HCT116 (cell line): ENCODE results near the gene ATF1. TPM values are rescaled to one million over a fixed set of nuclear protein-coding genes. Genes with fewer than 3 reads are reported as not detected.

ENCODE experiments used
- ATAC-seq: fragments of 200-7000 bp; cut with Tn5 transposase; 2 replicates; pipeline ENCODE4 v1.9.1; 2020; ENCODE audit warnings: mild to moderate bottlenecking, moderate library complexity
- BruUV-seq: library from RNA; stranded (reverse); fragments of 400-500 nt; replicated peaks from 2 replicates; lab custom pipeline; 2021; lab: Mats Ljungman, UMichigan
- CTCF ChIA-PET: fragments of 300-600 bp; sonication (Branson Sonifier 250); formaldehyde crosslinking; loops from one replicate; lab custom pipeline; 2021; ENCODE audit warnings: antibody characterized with exemption; lab: Charles Lee
- POLR2A ChIA-PET: fragments of 300-600, 350-600 bp; sonication (Branson Sonifier 250); formaldehyde crosslinking; loops from one replicate; lab custom pipeline; 2021; ENCODE audit warnings: antibody characterized with exemption; lab: Charles Lee
- RAD21 ChIA-PET, 2 experiments: fragments of 300-600 bp; sonication (Branson Sonifier 250); formaldehyde crosslinking; loops; one replicate each; lab custom pipeline; 2023; ENCODE audit warnings: low total read pairs in 2 of 2; ENCODE audit not compliant: uncharacterized antibody in 2 of 2, unreplicated experiment in 2 of 2, low non-redundant PET in 1 of 2; lab: Charles Lee
- DNase-seq: peaks from one replicate; pipeline ENCODE4 v3.0.0-alpha.2; 2010; ENCODE audit warnings: low read depth, low spot score
- H2AFZ ChIP-seq: fragments of 200-600 bp; shearing (Covaris generic), sonication (generic); 2 replicates; pipeline ENCODE4 v1.6.1; 2017; ENCODE audit warnings: low read depth, mixed run types, mixed read lengths, antibody characterized with exemption, low read length; ENCODE audit not compliant: poor library complexity, severe bottlenecking
- H3K27ac ChIP-seq: 2 replicates; pipeline ENCODE4 v1.5.1; 2012; ENCODE audit warnings: low read depth, low read length
- H3K27me3 ChIP-seq: fragments of 200-600 bp; sonication (generic); 2 replicates; pipeline ENCODE4 v1.6.1; 2016; ENCODE audit warnings: mixed run types, low read length, mixed read lengths; ENCODE audit not compliant: insufficient read depth
- H3K36me3 ChIP-seq, 2 experiments: fragments of 200-500 bp in 1 of 2; fragments of 200-600 bp in 1 of 2; sonication (Bioruptor generic) in 1 of 2; sonication (generic) in 1 of 2; 2 replicates each; pipeline versions ENCODE4 v1.5.1 to v1.6.1; 2014 to 2016; ENCODE audit warnings: low read length in 2 of 2, inconsistent platforms in 1 of 2, mixed read lengths in 1 of 2, mixed run types in 1 of 2; ENCODE audit not compliant: insufficient read depth in 2 of 2, control insufficient read depth in 1 of 2
- H3K4me1 ChIP-seq, 2 experiments: fragments of 200-600 bp in 1 of 2; sonication (generic) in 1 of 2; 2 replicates each; pipeline versions ENCODE4 v1.5.1 to v1.6.1; 2012 to 2017; ENCODE audit warnings: low read length in 2 of 2, inconsistent platforms in 1 of 2, mild to moderate bottlenecking in 1 of 2, mixed read lengths in 1 of 2, mixed run types in 1 of 2, moderate library complexity in 1 of 2; ENCODE audit not compliant: insufficient read depth in 2 of 2, control insufficient read depth in 1 of 2
- H3K4me2 ChIP-seq: fragments of 200-600 bp; sonication (generic); 2 replicates; pipeline ENCODE4 v1.6.1; 2017; ENCODE audit warnings: mixed run types, low read length, mixed read lengths
- H3K4me3 ChIP-seq, 2 experiments: fragments of 200-600 bp in 1 of 2; sonication (generic) in 1 of 2; replicated peaks in 1 of 2; 2 replicates each; pipeline ENCODE4 v1.5.1; 2011 to 2016; ENCODE audit warnings: low read length in 2 of 2, control low read depth in 1 of 2, low read depth in 1 of 2, mild to moderate bottlenecking in 1 of 2, mixed read lengths in 1 of 2, mixed run types in 1 of 2
- H3K79me2 ChIP-seq: fragments of 200-600 bp; sonication (generic); 2 replicates; pipeline ENCODE4 v1.6.1; 2017; ENCODE audit warnings: mild to moderate bottlenecking, mixed run types, low read length, moderate library complexity, mixed read lengths; ENCODE audit not compliant: insufficient read depth
- H3K9ac ChIP-seq: fragments of 200-600 bp; sonication (generic); 2 replicates; pipeline ENCODE4 v1.6.1; 2016; ENCODE audit warnings: low read length, mixed read lengths
- H3K9me2 ChIP-seq: fragments of 200-600 bp; sonication (generic), shearing (Covaris generic); 2 replicates; pipeline ENCODE4 v1.6.1; 2017; ENCODE audit warnings: mixed run types, mild to moderate bottlenecking, moderate library complexity; ENCODE audit not compliant: insufficient read depth
- H3K9me3 ChIP-seq, 2 experiments: fragments of 200-500 bp in 1 of 2; fragments of 200-600 bp in 1 of 2; sonication (Bioruptor generic) in 1 of 2; sonication (generic) in 1 of 2; 2 replicates each; pipeline ENCODE4 v1.6.1; 2014 to 2017; ENCODE audit warnings: low read length in 2 of 2, mixed read lengths in 2 of 2, inconsistent platforms in 1 of 2, low read depth in 1 of 2, mild to moderate bottlenecking in 1 of 2, mixed run types in 1 of 2, moderate library complexity in 1 of 2; ENCODE audit not compliant: control insufficient read depth in 1 of 2, insufficient read depth in 1 of 2
- H4K20me1 ChIP-seq: fragments of 200-600 bp; sonication (generic), shearing (Covaris generic); 2 replicates; pipeline ENCODE4 v1.6.1; 2017; ENCODE audit warnings: mixed run types, mild to moderate bottlenecking, moderate library complexity; ENCODE audit not compliant: insufficient read depth
- CEBPB ChIP-seq: IDR thresholded peaks from 2 replicates; pipeline ENCODE4 v1.6.1; 2012; ENCODE audit warnings: low read depth
- POLR2AphosphoS5 ChIP-seq: IDR thresholded peaks from 2 replicates; pipeline ENCODE4 v1.6.1; 2011; ENCODE audit warnings: mild to moderate bottlenecking, low read depth, low read length, moderate library complexity
- REST ChIP-seq: IDR thresholded peaks from 2 replicates; pipeline ENCODE4 v1.6.1; 2012; ENCODE audit warnings: low read depth
- SIN3A ChIP-seq: IDR thresholded peaks from 2 replicates; pipeline ENCODE4 v1.6.1; 2012; ENCODE audit warnings: low read depth
- SRF ChIP-seq: IDR thresholded peaks from 2 replicates; pipeline ENCODE4 v1.6.1; 2012; ENCODE audit warnings: low read depth
- ZFX ChIP-seq: fragments of 450-650 bp; IDR thresholded peaks from 2 replicates; pipeline ENCODE4 v1.6.1; 2017
- intact Hi-C: fragments of 100-400 bp; cut with micrococcal nuclease; formaldehyde crosslinking; loops from 2 replicates; pipeline ENCODE4 v1.10.0; 2022
- total RNA-seq: library from RNA; stranded (reverse); gene quantifications from one replicate; pipeline ENCODE4 v1.2.1, GENCODE V29; 2021; ENCODE audit not compliant: unreplicated experiment

Gene ATF1
- total RNA-seq, 1 experiment from 2014 or later, result 48.8 TPM

DNA sequence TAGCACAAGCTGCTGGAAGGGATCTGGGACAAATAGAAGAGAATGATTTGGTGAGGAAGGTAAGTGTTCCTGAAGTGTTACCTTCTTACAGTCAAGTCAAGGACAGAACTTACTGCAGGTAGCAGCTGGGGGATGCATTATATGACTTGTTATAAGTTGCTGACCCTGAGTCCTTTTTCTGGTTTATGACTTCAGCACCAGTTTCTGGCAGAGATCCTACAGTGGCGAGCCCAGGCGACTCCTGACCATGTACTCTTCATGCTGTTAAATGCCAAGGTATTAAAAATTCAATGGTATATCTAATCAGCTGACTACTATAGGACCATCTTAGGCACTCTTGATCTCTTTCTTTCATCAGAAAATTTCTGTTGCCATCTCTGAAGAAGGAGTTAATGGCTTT, 45.1 kb upstream of the ATF1 start:
- TF ChIP-seq REST, result no peak
- no peak for TF ChIP-seq ZFX
- no peak for TF ChIP-seq SIN3A
- no peak for TF ChIP-seq CEBPB
- Histone ChIP-seq H2AFZ (no peak overlapping the region), H3K9me2 (no peaks in the 10 kb centered on the region), H3K36me3 (peaks cover 12 to 37% of the 10 kb centered on the region in 2 experiments; a peak in 3 of 4 replicates), H3K79me2 (no peaks in the 10 kb centered on the region), H4K20me1 (no peaks in the 10 kb centered on the region), H3K9ac (no peak overlapping the region), H3K4me2 (no peak overlapping the region), H3K27ac (no peak overlapping the region), H3K4me3 (no peak overlapping the region), H3K27me3 (no peaks in the 10 kb centered on the region), H3K9me3 (no peaks in the 10 kb centered on the region), H3K4me1 (no peaks in the 10 kb centered on the region)
- ChIA-PET CTCF (no interaction called here), RAD21 (no interaction called here), POLR2A (no interaction called here)
- intact Hi-C loops, result no loop called here
- BruUV-seq, result no TSS peak
- no peak for DNase-seq
- no peak for ATAC-seq

DNA sequence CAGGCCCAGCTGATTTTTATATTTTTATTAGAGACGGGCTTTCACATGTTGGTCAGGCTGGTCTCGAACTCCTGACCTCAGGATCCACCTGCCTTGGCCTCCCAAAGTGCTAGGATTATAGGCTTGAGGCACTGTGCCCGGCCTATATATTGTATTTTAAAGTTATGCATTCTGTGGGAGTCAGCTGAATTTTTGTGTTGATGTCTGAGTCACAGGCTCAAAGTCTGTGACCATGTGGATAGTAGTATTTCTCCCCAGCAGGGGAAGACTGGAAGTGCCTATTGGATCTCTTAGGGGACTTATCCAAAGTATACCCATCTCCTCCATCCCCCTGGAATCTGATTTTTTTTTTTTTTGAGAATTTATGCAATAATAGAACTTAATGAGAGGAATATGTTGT, 43.8 kb upstream of the ATF1 start:
- Histone ChIP-seq H3K4me1 (no peaks in the 10 kb centered on the region), H3K27ac (no peak overlapping the region), H4K20me1 (no peaks in the 10 kb centered on the region), H3K4me2 (no peak overlapping the region), H3K79me2 (no peaks in the 10 kb centered on the region), H3K4me3 (no peak overlapping the region), H3K27me3 (no peaks in the 10 kb centered on the region), H3K9me2 (no peaks in the 10 kb centered on the region), H3K9ac (no peak overlapping the region), H3K36me3 (peaks cover 15 to 40% of the 10 kb centered on the region in 2 experiments; a peak in 2 of 4 replicates), H3K9me3 (no peaks in the 10 kb centered on the region), H2AFZ (no peak overlapping the region)
- RAD21 ChIA-PET, result no interaction called here
- no TSS peak for BruUV-seq
- CTCF ChIA-PET, result no interaction called here
- intact Hi-C loops, result no loop called here
- POLR2A ChIA-PET, result no interaction called here
- TF ChIP-seq SRF (no peak), POLR2AphosphoS5 (no peak)
- DNase-seq (no peak), ATAC-seq (no peak)
